K562 (cell line): ENCODE data around the gene MGST3. TPM values are rescaled to one million over a fixed set of nuclear protein-coding genes. Genes with fewer than 3 reads are reported as not detected.

Experiments used
- ADNP ChIP-seq: fragments of 200-800 bp; sonication (Bioruptor generic); IDR thresholded peaks from 2 replicates; pipeline ENCODE4 v1.6.1; 2016; ENCODE audit warnings: missing genetic modification characterization, missing compliant biosample characterization
- BCOR ChIP-seq: fragments of 450-650 bp; IDR thresholded peaks from 2 replicates; pipeline ENCODE4 v1.6.1; 2016
- CBFA2T2 ChIP-seq: fragments of 450-650 bp; conservative IDR thresholded peaks from 2 replicates; pipeline ENCODE4 v1.6.1; 2017; ENCODE audit warnings: mild to moderate bottlenecking
- CBX5 ChIP-seq: IDR thresholded peaks from 2 replicates; pipeline ENCODE4 v1.6.1; 2014; ENCODE audit warnings: low read depth, borderline replicate concordance
- FOXK2 ChIP-seq, 2 experiments: fragments of 450-650 bp; IDR thresholded peaks in 1 of 2; conservative IDR thresholded peaks in 1 of 2; 2 replicates each; pipeline ENCODE4 v1.6.1; 2016; ENCODE audit warnings: low read depth in 2 of 2, mild to moderate bottlenecking in 1 of 2
- FOXM1 ChIP-seq, 2 experiments: fragments of 450-650 bp in 1 of 2; sonication (generic) in 1 of 2; formaldehyde crosslinking in 1 of 2; IDR thresholded peaks; 2 replicates each; pipeline versions ENCODE4 v1.6.1 to v1.9.0; 2017 to 2022; ENCODE audit warnings: low read depth in 2 of 2, mild to moderate bottlenecking in 2 of 2, missing genetic modification reagents in 1 of 2, moderate library complexity in 1 of 2
- GABPB2 ChIP-seq: fragments of 250-450 bp; sonication (Bioruptor Pico); conservative IDR thresholded peaks from 2 replicates; pipeline ENCODE4 v1.5.1; 2021; ENCODE audit warnings: mild to moderate bottlenecking
- JUN ChIP-seq, 2 experiments: sonication (generic) in 1 of 2; formaldehyde crosslinking in 1 of 2; IDR thresholded peaks; 2 replicates each; pipeline versions ENCODE4 v1.6.1 to v1.8.0; 2012 to 2022; ENCODE audit warnings: borderline replicate concordance in 2 of 2, mild to moderate bottlenecking in 2 of 2, improper control_type of control experiment in 1 of 2, low read depth in 1 of 2, low read length in 1 of 2, missing genetic modification reagents in 1 of 2
- MTA2 ChIP-seq: fragments of 450-650 bp; IDR thresholded peaks from 2 replicates; pipeline ENCODE4 v1.6.1; 2016; ENCODE audit warnings: low read depth
- POLR3G ChIP-seq: IDR thresholded peaks from 2 replicates; pipeline ENCODE4 v1.6.1; 2011; ENCODE audit not compliant: insufficient read length, insufficient replicate concordance; ENCODE audit errors: extremely low read depth
- RFX1 ChIP-seq: fragments of 450-650 bp; IDR thresholded peaks from 2 replicates; pipeline ENCODE4 v1.6.1; 2016; ENCODE audit warnings: mild to moderate bottlenecking, moderate library complexity
- SMARCA5 ChIP-seq: fragments of 450-650 bp; IDR thresholded peaks from 2 replicates; pipeline ENCODE4 v1.6.1; 2016
- ZNF780A ChIP-seq: fragments of 250-450 bp; sonication (Bioruptor Pico); IDR thresholded peaks from 2 replicates; pipeline ENCODE4 v1.5.0; 2021; ENCODE audit warnings: mild to moderate bottlenecking
- polyA plus RNA-seq, 8 experiments: library from polyadenylated mRNA; depleted of rRNA in 4 of 8; stranded (reverse) in 5 of 8; unstranded in 3 of 8; fragments of >200 nt; fragmentation: Nextera tagmentation in 2 of 8; fragmentation: Illumina TruSeq in 1 of 8; extraction: Ambion mirVana in 2 of 8; extraction: Trizol in 1 of 8; gene quantifications; 2 replicates each; pipeline versions ENCODE4 v1.2.1 to v1.2.3, GENCODE V29; 2011 to 2014; ENCODE audit warnings: inconsistent platforms in 1 of 8, missing spikeins in 1 of 8
- total RNA-seq, 7 experiments: library from RNA; depleted of rRNA in 6 of 7; stranded (reverse); fragments of >200 nt in 6 of 7; fragmentation: Illumina TruSeq in 2 of 7; extraction: Trizol in 2 of 7; gene quantifications; 2 replicates each; pipeline versions ENCODE4 v1.2.1 to v1.2.3, GENCODE V29; 2011 to 2021; ENCODE audit warnings: low replicate concordance in 1 of 7
- TF ChIP-seq, protein P1 (sequence below): fragments of 250-450 bp; sonication (Bioruptor Pico); IDR thresholded peaks from 2 replicates; pipeline ENCODE4 v1.6.1; 2021; ENCODE audit warnings: mild to moderate bottlenecking
- TF ChIP-seq, protein P2 (sequence below): fragments of 250-450 bp; sonication (Bioruptor Pico); IDR thresholded peaks from 2 replicates; pipeline ENCODE4 v1.5.0; 2020; ENCODE audit warnings: mild to moderate bottlenecking, borderline replicate concordance
- TF ChIP-seq, protein P3 (sequence below): fragments of 450-650 bp; formaldehyde crosslinking; IDR thresholded peaks from 2 replicates; pipeline ENCODE4 v1.4.0; 2020; ENCODE audit warnings: mild to moderate bottlenecking
- TF ChIP-seq, protein P4 (sequence below): fragments of 450-650 bp; IDR thresholded peaks from 2 replicates; pipeline ENCODE4 v1.6.1; 2016; ENCODE audit warnings: missing biosample characterization, missing genetic modification characterization
- TF ChIP-seq, protein P5 (sequence below): fragments of 450-650 bp; IDR thresholded peaks from 2 replicates; pipeline ENCODE4 v1.6.1; 2018; ENCODE audit warnings: mild to moderate bottlenecking, low read depth; ENCODE audit not compliant: partially characterized antibody

The MGST3 gene
- total and polyA plus RNA-seq, 9 of the 15 experiments (the other 6 are each of a cell fraction or from before 2014, with no cell fraction given) = 70.7 to 287 (median 105) TPM

DNA sequence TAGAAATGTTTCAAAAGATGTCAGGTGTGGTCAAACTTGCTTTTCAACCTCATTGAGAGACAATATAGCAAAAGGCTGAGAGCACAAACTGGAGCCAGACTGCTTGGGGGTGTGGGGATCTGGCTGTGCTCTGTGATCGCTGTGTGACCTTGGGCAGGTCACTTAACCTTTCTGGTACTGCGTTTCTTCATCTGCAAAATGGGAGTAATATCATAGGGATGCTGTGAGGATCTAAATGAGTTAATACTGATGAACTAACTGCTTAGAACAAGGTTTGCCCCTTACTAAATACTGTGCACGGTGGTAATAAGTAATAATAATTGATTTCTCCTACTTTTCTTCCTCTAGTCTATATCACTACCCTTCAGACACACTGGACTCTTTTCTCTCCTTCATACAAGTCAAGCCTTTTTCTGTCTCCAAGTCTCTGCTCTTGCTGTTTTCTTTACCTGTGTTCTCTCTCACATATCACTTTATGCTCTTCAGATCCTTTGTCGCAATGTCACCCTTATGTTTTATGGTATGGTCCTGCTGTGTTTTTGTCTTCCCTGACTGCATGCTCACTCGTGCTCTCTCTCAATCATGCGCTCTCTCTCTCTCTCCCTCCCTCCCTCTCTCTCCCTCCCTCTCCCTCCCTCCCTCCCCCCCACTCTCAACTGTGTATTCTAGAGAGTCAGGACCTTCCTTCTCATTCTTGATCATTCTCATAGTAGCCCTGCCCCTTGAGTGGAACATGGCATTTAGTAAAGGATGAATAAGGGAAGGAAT, 3.3 kb downstream of the MGST3 start (continued):
- TF ChIP-seq, protein P1, sequence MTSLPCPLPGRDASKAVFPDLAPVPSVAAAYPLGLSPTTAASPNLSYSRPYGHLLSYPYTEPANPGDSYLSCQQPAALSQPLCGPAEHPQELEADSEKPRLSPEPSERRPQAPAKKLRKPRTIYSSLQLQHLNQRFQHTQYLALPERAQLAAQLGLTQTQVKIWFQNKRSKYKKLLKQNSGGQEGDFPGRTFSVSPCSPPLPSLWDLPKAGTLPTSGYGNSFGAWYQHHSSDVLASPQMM (CRISPR knock-in tag) = no peak
- TF ChIP-seq CBFA2T2 (no peak), FOXK2 (conservative IDR thresholded peaks at IDR 0.05 in 1 of 2, IDR thresholded peaks at IDR 0.05 in 1 of 2; ENCODE audit: low read depth in 2 of 2) (no peak), FOXM1 (IDR thresholded peaks at IDR 0.05; ENCODE audit: low read depth) (no peak), FOXM1 (CRISPR knock-in tag; IDR thresholded peaks at IDR 0.05; ENCODE audit: low read depth) (no peak), BCOR (peak; percentile 92), ZNF780A (CRISPR knock-in tag) (no peak), MTA2 (no peak), GABPB2 (no peak), ADNP (tag) (0 out of 2 replicates have a peak, but pooled peaks have one; percentile 52), JUN (IDR thresholded peaks at IDR 0.05; ENCODE audit: borderline replicate concordance, low read depth, low read length) (no peak), JUN (CRISPR knock-in tag; IDR thresholded peaks at IDR 0.05; ENCODE audit: borderline replicate concordance) (no peak), SMARCA5 (peak; percentile 88), CBX5 (no peak), RFX1 (no peak), POLR3G (no peak)
- TF ChIP-seq, protein P2, sequence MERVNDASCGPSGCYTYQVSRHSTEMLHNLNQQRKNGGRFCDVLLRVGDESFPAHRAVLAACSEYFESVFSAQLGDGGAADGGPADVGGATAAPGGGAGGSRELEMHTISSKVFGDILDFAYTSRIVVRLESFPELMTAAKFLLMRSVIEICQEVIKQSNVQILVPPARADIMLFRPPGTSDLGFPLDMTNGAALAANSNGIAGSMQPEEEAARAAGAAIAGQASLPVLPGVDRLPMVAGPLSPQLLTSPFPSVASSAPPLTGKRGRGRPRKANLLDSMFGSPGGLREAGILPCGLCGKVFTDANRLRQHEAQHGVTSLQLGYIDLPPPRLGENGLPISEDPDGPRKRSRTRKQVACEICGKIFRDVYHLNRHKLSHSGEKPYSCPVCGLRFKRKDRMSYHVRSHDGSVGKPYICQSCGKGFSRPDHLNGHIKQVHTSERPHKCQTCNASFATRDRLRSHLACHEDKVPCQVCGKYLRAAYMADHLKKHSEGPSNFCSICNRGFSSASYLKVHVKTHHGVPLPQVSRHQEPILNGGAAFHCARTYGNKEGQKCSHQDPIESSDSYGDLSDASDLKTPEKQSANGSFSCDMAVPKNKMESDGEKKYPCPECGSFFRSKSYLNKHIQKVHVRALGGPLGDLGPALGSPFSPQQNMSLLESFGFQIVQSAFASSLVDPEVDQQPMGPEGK = no peak
- TF ChIP-seq, protein P3, sequence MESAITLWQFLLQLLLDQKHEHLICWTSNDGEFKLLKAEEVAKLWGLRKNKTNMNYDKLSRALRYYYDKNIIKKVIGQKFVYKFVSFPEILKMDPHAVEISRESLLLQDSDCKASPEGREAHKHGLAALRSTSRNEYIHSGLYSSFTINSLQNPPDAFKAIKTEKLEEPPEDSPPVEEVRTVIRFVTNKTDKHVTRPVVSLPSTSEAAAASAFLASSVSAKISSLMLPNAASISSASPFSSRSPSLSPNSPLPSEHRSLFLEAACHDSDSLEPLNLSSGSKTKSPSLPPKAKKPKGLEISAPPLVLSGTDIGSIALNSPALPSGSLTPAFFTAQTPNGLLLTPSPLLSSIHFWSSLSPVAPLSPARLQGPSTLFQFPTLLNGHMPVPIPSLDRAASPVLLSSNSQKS (CRISPR knock-in tag) = no peak
- TF ChIP-seq, protein P4, sequence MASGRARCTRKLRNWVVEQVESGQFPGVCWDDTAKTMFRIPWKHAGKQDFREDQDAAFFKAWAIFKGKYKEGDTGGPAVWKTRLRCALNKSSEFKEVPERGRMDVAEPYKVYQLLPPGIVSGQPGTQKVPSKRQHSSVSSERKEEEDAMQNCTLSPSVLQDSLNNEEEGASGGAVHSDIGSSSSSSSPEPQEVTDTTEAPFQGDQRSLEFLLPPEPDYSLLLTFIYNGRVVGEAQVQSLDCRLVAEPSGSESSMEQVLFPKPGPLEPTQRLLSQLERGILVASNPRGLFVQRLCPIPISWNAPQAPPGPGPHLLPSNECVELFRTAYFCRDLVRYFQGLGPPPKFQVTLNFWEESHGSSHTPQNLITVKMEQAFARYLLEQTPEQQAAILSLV = no peak
- TF ChIP-seq, protein P5, sequence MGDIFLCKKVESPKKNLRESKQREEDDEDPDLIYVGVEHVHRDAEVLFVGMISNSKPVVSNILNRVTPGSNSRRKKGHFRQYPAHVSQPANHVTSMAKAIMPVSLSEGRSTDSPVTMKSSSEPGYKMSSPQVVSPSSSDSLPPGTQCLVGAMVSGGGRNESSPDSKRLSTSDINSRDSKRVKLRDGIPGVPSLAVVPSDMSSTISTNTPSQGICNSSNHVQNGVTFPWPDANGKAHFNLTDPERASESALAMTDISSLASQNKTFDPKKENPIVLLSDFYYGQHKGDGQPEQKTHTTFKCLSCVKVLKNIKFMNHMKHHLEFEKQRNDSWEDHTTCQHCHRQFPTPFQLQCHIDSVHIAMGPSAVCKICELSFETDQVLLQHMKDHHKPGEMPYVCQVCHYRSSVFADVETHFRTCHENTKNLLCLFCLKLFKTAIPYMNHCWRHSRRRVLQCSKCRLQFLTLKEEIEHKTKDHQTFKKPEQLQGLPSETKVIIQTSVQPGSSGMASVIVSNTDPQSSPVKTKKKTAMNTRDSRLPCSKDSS = no peak
